ENCODE measurements around the gene DCC. TPM values are rescaled to one million over a fixed set of nuclear protein-coding genes. Genes with fewer than 3 reads are reported as not detected.

Gene DCC
- polyA plus RNA-seq, 2 of the 4 experiments (the other 2 are of a cell fraction): 0.12 TPM; not detected in 1

GRCh38 chr18:53560546-53560945 is 1220.5 kb downstream of the DCC start (continued):
- TF ChIP-seq SMC3 (IDR thresholded peaks at IDR 0.05) (no peak), ZFP36 (IDR thresholded peaks at IDR 0.05; ENCODE audit: borderline replicate concordance, partially characterized antibody) (no peak), MAZ (IDR thresholded peaks at IDR 0.05; ENCODE audit: borderline replicate concordance, low read depth, low read length) (no peak), CTCF (IDR thresholded peaks at IDR 0.05) (no peak), HMGXB4 (CRISPR knock-in tag; IDR thresholded peaks at IDR 0.05; ENCODE audit: borderline replicate concordance) (no peak), BHLHE40 (IDR thresholded peaks at IDR 0.05; ENCODE audit: low read depth, low read length) (no peak)
- TF ChIP-seq, protein P1, sequence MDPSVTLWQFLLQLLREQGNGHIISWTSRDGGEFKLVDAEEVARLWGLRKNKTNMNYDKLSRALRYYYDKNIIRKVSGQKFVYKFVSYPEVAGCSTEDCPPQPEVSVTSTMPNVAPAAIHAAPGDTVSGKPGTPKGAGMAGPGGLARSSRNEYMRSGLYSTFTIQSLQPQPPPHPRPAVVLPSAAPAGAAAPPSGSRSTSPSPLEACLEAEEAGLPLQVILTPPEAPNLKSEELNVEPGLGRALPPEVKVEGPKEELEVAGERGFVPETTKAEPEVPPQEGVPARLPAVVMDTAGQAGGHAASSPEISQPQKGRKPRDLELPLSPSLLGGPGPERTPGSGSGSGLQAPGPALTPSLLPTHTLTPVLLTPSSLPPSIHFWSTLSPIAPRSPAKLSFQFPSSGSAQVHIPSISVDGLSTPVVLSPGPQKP (IDR thresholded peaks at IDR 0.05; ENCODE audit: low read depth, low read length): no peak

GRCh38 chr18:53566626-53567025 is 1226.6 kb downstream of the DCC start:
- H3K4me2 ChIP-seq: no peak overlapping the region
- no peak for FAIRE-seq
- no peak for DNase-seq (ENCODE audit: low read depth in 1 of 2, low spot score in 1 of 2)
- H3K9me3 ChIP-seq: no peaks in the 10 kb centered on the region
- WGBS (ENCODE audit: missing lambda C conversion rate): 14% methylated on average over 2 of the region's 2 CpGs
- ChIA-PET CTCF (interaction anchor here (1.1 to 1.5 kb wide), 3 partner anchors 23 to 561 kb away, joined by 3 to 4 read pairs (median 4); no protein-coding TSS in a partner anchor), POLR2A (no interaction called here)
- no peak for ATAC-seq
- H3K27ac ChIP-seq: no peak overlapping the region
- no peak overlapping the region for H3K4me3 ChIP-seq
- TF ChIP-seq HMGXB4 (CRISPR knock-in tag; IDR thresholded peaks at IDR 0.05; ENCODE audit: borderline replicate concordance): no peak
- no peak for TF ChIP-seq MAZ (IDR thresholded peaks at IDR 0.05; ENCODE audit: borderline replicate concordance, low read depth, low read length)
- TF ChIP-seq RNF2 (IDR thresholded peaks at IDR 0.05; ENCODE audit: borderline replicate concordance, low read depth): no peak
- no peak for TF ChIP-seq ZC3H11A (IDR thresholded peaks at IDR 0.05)
- no peak for TF ChIP-seq GATA3 (IDR thresholded peaks at IDR 0.05; ENCODE audit: borderline replicate concordance)
- no peak for TF ChIP-seq TFCP2L1 (CRISPR knock-in tag; IDR thresholded peaks at IDR 0.05)
- TF ChIP-seq CBX8 (IDR thresholded peaks at IDR 0.05): no peak
- no peak for TF ChIP-seq FOSB (CRISPR knock-in tag; IDR thresholded peaks at IDR 0.05)
- TF ChIP-seq CHD2 (IDR thresholded peaks at IDR 0.05; ENCODE audit: low read length, partially characterized antibody): no peak
- TF ChIP-seq CTCF (IDR thresholded peaks at IDR 0.05): no peak
- TF ChIP-seq MAFK (IDR thresholded peaks at IDR 0.05; ENCODE audit: partially characterized antibody): no peak
- no peak for TF ChIP-seq JUNB (IDR thresholded peaks at IDR 0.05)
- no peak for TF ChIP-seq SREBF2 (IDR thresholded peaks at IDR 0.05)
- H3K4me1 ChIP-seq: no peaks in the 10 kb centered on the region

Measured in A549 (cell line).